ENCODE measurements around the gene GAPDH. TPM values are rescaled to one million over a fixed set of nuclear protein-coding genes. Genes with fewer than 3 reads are reported as not detected.
"Not testable (repeated sequence)": the region's sequence is repeated elsewhere in the genome, so short reads cannot be mapped to it uniquely, and the experiment has no call there.

GAPDH gene
- total RNA-seq, 1 donor from 2014 or later: 766 TPM

DNA sequence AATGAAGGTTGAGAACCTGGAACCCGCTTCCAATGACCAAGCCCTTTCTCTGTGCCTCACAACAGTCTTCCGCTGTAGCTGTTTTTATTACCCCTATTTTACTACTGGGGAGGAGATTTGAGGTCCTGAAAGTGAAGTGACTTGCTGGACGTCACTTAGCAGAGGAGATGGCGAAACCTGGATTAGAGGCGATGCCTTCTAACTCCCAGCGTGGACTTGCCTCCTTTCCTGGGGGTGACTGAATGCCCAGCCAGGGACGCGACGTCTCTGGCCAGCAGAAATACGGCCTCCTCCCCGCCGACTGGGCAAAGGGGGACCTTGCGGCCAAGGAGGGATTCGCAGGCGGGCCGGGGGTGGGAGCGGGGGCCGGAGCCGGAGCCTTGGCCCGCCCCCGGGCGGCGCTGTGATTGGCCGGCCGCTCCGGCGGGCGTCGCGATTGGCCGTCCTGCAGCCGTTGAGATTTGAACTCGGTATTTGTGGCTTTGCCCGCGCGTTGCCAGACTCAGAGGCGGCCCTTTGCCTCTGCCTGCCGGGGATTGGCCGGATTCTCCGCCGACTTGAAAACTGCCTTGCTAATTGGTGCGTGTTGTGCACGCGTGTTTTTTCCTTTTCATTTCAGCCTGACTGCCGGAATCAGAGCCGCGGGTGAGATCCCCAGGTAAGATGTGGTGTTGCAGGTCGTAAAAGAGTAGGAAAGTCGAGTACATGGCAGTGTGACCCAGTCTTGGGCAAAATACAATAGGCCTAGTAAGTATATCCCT lies 40.6 kb upstream of the GAPDH start, which contains the start of gene NCAPD2:
Gene NCAPD2 (plus strand): TSS at position 606 of the 761 bp plus-strand sequence. CDS start 997 bp downstream, outside the sequence.
- H3K27me3 ChIP-seq (ENCODE audit: low read depth): no peaks in the 10 kb centered on the region
- TF ChIP-seq, protein P1, sequence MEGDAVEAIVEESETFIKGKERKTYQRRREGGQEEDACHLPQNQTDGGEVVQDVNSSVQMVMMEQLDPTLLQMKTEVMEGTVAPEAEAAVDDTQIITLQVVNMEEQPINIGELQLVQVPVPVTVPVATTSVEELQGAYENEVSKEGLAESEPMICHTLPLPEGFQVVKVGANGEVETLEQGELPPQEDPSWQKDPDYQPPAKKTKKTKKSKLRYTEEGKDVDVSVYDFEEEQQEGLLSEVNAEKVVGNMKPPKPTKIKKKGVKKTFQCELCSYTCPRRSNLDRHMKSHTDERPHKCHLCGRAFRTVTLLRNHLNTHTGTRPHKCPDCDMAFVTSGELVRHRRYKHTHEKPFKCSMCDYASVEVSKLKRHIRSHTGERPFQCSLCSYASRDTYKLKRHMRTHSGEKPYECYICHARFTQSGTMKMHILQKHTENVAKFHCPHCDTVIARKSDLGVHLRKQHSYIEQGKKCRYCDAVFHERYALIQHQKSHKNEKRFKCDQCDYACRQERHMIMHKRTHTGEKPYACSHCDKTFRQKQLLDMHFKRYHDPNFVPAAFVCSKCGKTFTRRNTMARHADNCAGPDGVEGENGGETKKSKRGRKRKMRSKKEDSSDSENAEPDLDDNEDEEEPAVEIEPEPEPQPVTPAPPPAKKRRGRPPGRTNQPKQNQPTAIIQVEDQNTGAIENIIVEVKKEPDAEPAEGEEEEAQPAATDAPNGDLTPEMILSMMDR (IDR thresholded peaks at IDR 0.05): peak; percentile 49
- no peaks in the 10 kb centered on the region for H3K9me3 ChIP-seq
- peaks cover 27% of the 10 kb centered on the region for H3K4me1 ChIP-seq
- H3K36me3 ChIP-seq: peaks cover 27% of the 10 kb centered on the region
- H3K27ac ChIP-seq: peak within 1 kb of the TSS; percentile 95
- H3K4me3 ChIP-seq: peak within 1 kb of the TSS; percentile 76
- DNase-seq (peak; percentile 97), ATAC-seq (peak; percentile 98 to 99)
- intact Hi-C loops (cut with DNase I): no loop called here

DNA sequence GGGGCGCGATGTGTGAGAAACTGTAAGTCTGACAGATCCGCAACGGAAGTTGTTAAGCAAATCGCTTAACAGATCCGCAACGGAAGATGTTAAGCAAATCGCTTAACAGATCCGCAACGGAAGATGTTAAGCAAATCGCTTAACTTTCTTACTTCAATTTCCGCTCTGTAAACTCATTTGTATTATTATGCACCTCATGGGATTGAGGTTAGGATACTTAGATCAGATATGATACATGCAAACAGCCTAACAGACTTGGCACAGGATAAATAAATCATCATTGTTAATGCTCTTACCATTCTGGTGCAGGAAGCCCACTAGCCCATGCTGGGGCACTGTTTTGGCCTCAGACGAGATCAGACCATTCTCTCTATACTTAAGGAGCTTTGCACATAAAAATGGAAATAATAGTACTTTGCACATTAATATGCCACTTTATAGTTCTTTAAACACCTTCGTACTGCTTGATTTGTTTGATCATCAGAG lies 40.0 kb upstream of the GAPDH start:
- H3K27ac ChIP-seq: peak overlapping the region; percentile 95
- intact Hi-C loops (cut with DNase I): no loop called here

DNA sequence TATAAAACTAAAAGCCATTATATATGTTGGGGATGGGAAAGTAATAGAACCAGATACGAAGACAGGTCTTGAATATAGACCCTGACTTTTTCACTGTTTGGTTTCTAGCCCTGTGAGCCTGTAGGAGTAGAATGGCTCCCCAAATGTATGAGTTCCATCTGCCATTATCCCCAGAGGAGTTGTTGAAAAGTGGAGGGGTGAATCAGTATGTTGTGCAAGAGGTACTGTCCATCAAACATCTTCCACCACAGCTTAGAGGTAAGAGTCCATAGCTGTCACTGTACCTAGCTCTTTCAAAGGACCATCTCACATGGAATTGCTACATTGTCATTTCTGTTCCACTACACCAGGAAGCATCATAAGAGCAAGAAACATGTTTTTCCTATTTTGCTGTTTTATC lies 39.3 kb upstream of the GAPDH start:
- Histone ChIP-seq H3K4me3 (peak overlapping the region; percentile 76), H3K9me3 (no peaks in the 10 kb centered on the region)
- intact Hi-C loops (cut with DNase I): no loop called here

More for the DNA sequence above, 40.0 kb upstream of the GAPDH start:
- TF ChIP-seq, protein P1 (IDR thresholded peaks at IDR 0.05): no peak
- Histone ChIP-seq H3K27me3 (ENCODE audit: low read depth) (no peaks in the 10 kb centered on the region), H3K4me3 (peak overlapping the region; percentile 76), H3K36me3 (peaks cover 33% of the 10 kb centered on the region), H3K4me1 (peaks cover 27% of the 10 kb centered on the region), H3K9me3 (no peaks in the 10 kb centered on the region)
- ATAC-seq (peak in 1 of 2 donors; percentile 1), DNase-seq (no peak)

DNA sequence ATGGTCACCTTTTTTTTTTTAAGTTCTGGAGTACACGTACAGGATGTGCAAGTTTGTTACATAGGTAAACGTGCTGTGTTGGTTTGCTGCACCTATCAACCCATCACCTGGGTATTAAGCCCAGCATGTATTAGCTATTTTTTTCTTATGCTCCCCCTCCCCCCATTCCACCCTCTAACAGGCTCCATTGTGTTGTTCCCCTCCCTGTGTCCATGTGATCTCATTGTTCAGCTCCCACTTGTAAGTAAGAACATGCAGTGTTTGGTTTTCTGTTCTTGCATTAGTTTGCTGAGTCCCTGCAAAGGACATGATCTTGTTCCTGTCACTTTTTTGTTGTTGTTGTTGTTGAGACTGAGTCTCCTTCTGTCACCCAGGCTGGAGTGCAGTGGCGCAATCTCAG lies 37.0 kb upstream of the GAPDH start:
- intact Hi-C loops (cut with DNase I); DNase-seq; H3K9me3 ChIP-seq; ATAC-seq; H3K4me3 ChIP-seq; H3K27me3 ChIP-seq (ENCODE audit: low read depth); H3K27ac ChIP-seq: not testable (repeated sequence)
- H3K4me1 ChIP-seq: peaks cover 23% of the 10 kb centered on the region
- peaks cover 43% of the 10 kb centered on the region for H3K36me3 ChIP-seq

More for the DNA sequence above, 39.3 kb upstream of the GAPDH start:
- Histone ChIP-seq H3K27ac (no peak overlapping the region), H3K4me1 (peaks cover 27% of the 10 kb centered on the region), H3K27me3 (ENCODE audit: low read depth) (no peaks in the 10 kb centered on the region), H3K36me3 (peaks cover 40% of the 10 kb centered on the region)
- ATAC-seq: no peak
- TF ChIP-seq, protein P1 (IDR thresholded peaks at IDR 0.05): no peak
- no peak for DNase-seq

DNA sequence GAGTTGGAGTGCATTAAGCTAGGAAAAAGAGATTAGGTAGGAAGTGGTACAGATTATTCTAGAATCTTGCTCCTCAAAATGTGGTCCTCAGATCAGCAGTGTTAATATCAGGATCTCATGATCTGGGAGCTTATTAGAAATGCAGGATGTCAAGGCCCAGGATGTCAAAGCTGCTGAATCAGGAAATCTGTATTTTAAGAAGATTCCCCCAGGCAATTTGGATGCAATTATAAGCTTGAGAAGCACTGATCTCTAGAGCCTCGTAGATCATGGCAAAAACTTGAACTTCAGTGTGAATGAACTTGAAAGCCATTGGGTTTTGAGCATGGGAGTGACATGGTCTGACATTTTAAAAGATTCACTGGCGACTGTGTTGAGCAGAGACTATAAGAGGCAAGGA lies 33.9 kb upstream of the GAPDH start:
- TF ChIP-seq, protein P1 (IDR thresholded peaks at IDR 0.05): no peak
- ATAC-seq (no peak), DNase-seq (no peak)
- peaks cover 55% of the 10 kb centered on the region for H3K36me3 ChIP-seq
- H3K4me1 ChIP-seq: peaks cover 4% of the 10 kb centered on the region
- H3K27me3 ChIP-seq (ENCODE audit: low read depth): no peaks in the 10 kb centered on the region
- H3K27ac ChIP-seq: no peak overlapping the region
- intact Hi-C loops (cut with DNase I): no loop called here
- H3K4me3 ChIP-seq: no peak overlapping the region
- no peaks in the 10 kb centered on the region for H3K9me3 ChIP-seq

Data from lower lobe of right lung (tissue), 2 donors.